GM12878 (cell line): ENCODE measurements around the gene DDC. TPM values are rescaled to one million over a fixed set of nuclear protein-coding genes. Genes with fewer than 3 reads are reported as not detected.

Source experiments
- ATAC-seq: fragments of 200-7000 bp; cut with Tn5 transposase; 3 replicates; pipeline ENCODE4 v1.9.1; 2020; ENCODE audit warnings: mild to moderate bottlenecking, moderate library complexity
- BruUV-seq: library from RNA; stranded (reverse); fragments of 400-500 nt; replicated peaks from 2 replicates; lab custom pipeline; 2021; lab: Mats Ljungman, UMichigan
- CTCF ChIA-PET: fragments of 300-600 bp; sonication (Branson Sonifier 250); formaldehyde crosslinking; extraction: SDS; loops from one replicate; lab custom pipeline; 2021; ENCODE audit warnings: inconsistent platforms; lab: Yijun Ruan, JAX
- POLR2A ChIA-PET: fragments of 350-600 bp; formaldehyde crosslinking; extraction: SDS; loops from one replicate; lab custom pipeline; 2021; ENCODE audit warnings: inconsistent platforms; lab: Charles Lee
- RAD21 ChIA-PET: fragments of 300-600 bp; sonication (Branson Sonifier 250); formaldehyde crosslinking; loops from one replicate; lab custom pipeline; 2023; ENCODE audit warnings: antibody characterized with exemption; ENCODE audit not compliant: unreplicated experiment; lab: Charles Lee
- SMC1A ChIA-PET: fragments of 300-600 bp; sonication (Branson Sonifier 250); formaldehyde crosslinking; loops from one replicate; lab custom pipeline; 2023; ENCODE audit not compliant: unreplicated experiment, uncharacterized antibody; lab: Charles Lee
- DNase-seq: peaks from one replicate; pipeline ENCODE4 v3.0.0-alpha.2; 2011; ENCODE audit warnings: low read depth, low spot score
- FAIRE-seq: peaks from 3 replicates; lab custom pipeline; 2011; peaks lifted over from hg19 to GRCh38; lab: Jason Lieb, UNC
- H2AFZ ChIP-seq: 2 replicates; pipeline ENCODE4 v1.6.0; 2011; ENCODE audit warnings: low read depth, low read length, control low read depth; ENCODE audit not compliant: control insufficient read depth
- H3K27ac ChIP-seq: 2 replicates; pipeline ENCODE4 v1.5.1; 2011; ENCODE audit warnings: control low read depth; ENCODE audit not compliant: control insufficient read depth, insufficient read depth
- H3K27me3 ChIP-seq, 2 experiments: replicated peaks in 1 of 2; 2 replicates each; pipeline versions ENCODE4 v1.6.0 to v1.6.1; 2011; ENCODE audit warnings: low read length in 1 of 2; ENCODE audit not compliant: control insufficient read depth in 2 of 2, insufficient read depth in 2 of 2
- H3K36me3 ChIP-seq, 2 experiments: 2 replicates each; pipeline ENCODE4 v1.5.1; 2011; ENCODE audit warnings: low read length in 1 of 2; ENCODE audit not compliant: control insufficient read depth in 2 of 2, insufficient read depth in 2 of 2
- H3K4me1 ChIP-seq: 2 replicates; pipeline ENCODE4 v1.6.1; 2011; ENCODE audit warnings: mild to moderate bottlenecking, low read length, moderate library complexity, mixed read lengths; ENCODE audit not compliant: control insufficient read depth, insufficient read depth
- H3K4me2 ChIP-seq: 2 replicates; pipeline ENCODE4 v1.6.0; 2011; ENCODE audit warnings: control low read depth; ENCODE audit not compliant: control insufficient read depth, insufficient read depth
- H3K4me3 ChIP-seq: fragments of 200-600 bp; sonication (generic); 2 replicates; pipeline ENCODE4 v1.5.1; 2016
- H3K79me2 ChIP-seq: 2 replicates; pipeline ENCODE4 v1.6.0; 2011; ENCODE audit warnings: low read length; ENCODE audit not compliant: control insufficient read depth, insufficient read depth
- H3K9ac ChIP-seq: 2 replicates; pipeline ENCODE4 v1.8.0; 2011; ENCODE audit warnings: low read length, control low read depth, mixed read lengths; ENCODE audit not compliant: control insufficient read depth, insufficient read depth
- H3K9me3 ChIP-seq: replicated peaks from 3 replicates; pipeline ENCODE4 v1.5.1; 2011; ENCODE audit warnings: mild to moderate bottlenecking, low read length; ENCODE audit not compliant: control insufficient read depth, insufficient read depth
- H4K20me1 ChIP-seq: 2 replicates; pipeline ENCODE4 v1.6.0; 2011; ENCODE audit not compliant: control insufficient read depth, insufficient read depth
- ASH2L ChIP-seq: fragments of 300-600, 200-600 bp; sonication (generic); IDR thresholded peaks from 2 replicates; pipeline ENCODE4 v1.6.1; 2017; ENCODE audit warnings: low read depth, mild to moderate bottlenecking, borderline replicate concordance
- CEBPZ ChIP-seq: fragments of 150-350 bp; IDR thresholded peaks from 2 replicates; pipeline ENCODE4 v1.6.1; 2016; ENCODE audit warnings: low read depth, low read length
- E4F1 ChIP-seq: fragments of 450-650 bp; IDR thresholded peaks from 2 replicates; pipeline ENCODE4 v1.6.1; 2018; ENCODE audit warnings: borderline replicate concordance, mild to moderate bottlenecking; ENCODE audit not compliant: partially characterized antibody
- ELK1 ChIP-seq: IDR thresholded peaks from 2 replicates; pipeline ENCODE4 v1.6.1; 2012; ENCODE audit warnings: low read depth, low read length, improper control_type of control experiment
- FOXM1 ChIP-seq: IDR thresholded peaks from 2 replicates; pipeline ENCODE4 v1.6.1; 2012; ENCODE audit warnings: low read depth, mild to moderate bottlenecking, inconsistent platforms, low read length, moderate library complexity
- HSF1 ChIP-seq: fragments of 150-350 bp; IDR thresholded peaks from 2 replicates; pipeline ENCODE4 v1.6.1; 2014; ENCODE audit warnings: mild to moderate bottlenecking, low read depth, low read length
- MTA2 ChIP-seq: fragments of 450-650 bp; IDR thresholded peaks from 2 replicates; pipeline ENCODE4 v1.6.1; 2016; ENCODE audit warnings: low read depth, mild to moderate bottlenecking, moderate library complexity
- RB1 ChIP-seq: fragments of 450-650 bp; formaldehyde crosslinking; IDR thresholded peaks from 2 replicates; pipeline ENCODE4 v1.6.1; 2017; ENCODE audit warnings: mild to moderate bottlenecking, borderline replicate concordance
- RBBP5 ChIP-seq: fragments of 200-600 bp; sonication (generic); conservative IDR thresholded peaks from 2 replicates; pipeline ENCODE4 v1.6.1; 2016
- ZBTB40 ChIP-seq: fragments of 450-650 bp; IDR thresholded peaks from 2 replicates; pipeline ENCODE4 v1.6.1; 2016; ENCODE audit warnings: mild to moderate bottlenecking, moderate library complexity, borderline replicate concordance
- ZSCAN29 ChIP-seq: fragments of 450-650 bp; IDR thresholded peaks from 2 replicates; pipeline ENCODE4 v1.6.1; 2017; ENCODE audit warnings: mild to moderate bottlenecking, moderate library complexity
- WGBS: methylation state at CpG from one replicate; pipeline ENCODE4 v1.1.6; 2016; ENCODE audit warnings: low lambda C conversion rate; ENCODE audit not compliant: insufficient replicate concordance, insufficient coverage; ENCODE audit errors: missing lambda C conversion rate; 5-methylcytosine and 5-hydroxymethylcytosine counted together
- in situ Hi-C: fragments of 300-500 bp; cut with MboI; formaldehyde crosslinking; loops from 9 replicates; pipeline ENCODE4 v1.14.3; 2018; ENCODE audit warnings: mixed read lengths
- intact Hi-C: fragments of 100-400 bp; cut with micrococcal nuclease; formaldehyde crosslinking; loops from one replicate; pipeline ENCODE4 v1.14.2; 2022; ENCODE audit not compliant: unreplicated experiment
- polyA plus RNA-seq, 11 experiments: library from polyadenylated mRNA; depleted of rRNA in 4 of 11; unstranded in 6 of 11; stranded (reverse) in 5 of 11; fragments of >200 nt; fragmentation: Nextera tagmentation in 4 of 11; fragmentation: Illumina TruSeq in 1 of 11; extraction: Ambion mirVana in 4 of 11; extraction: Trizol in 1 of 11; gene quantifications; 1 replicate in 1 of 11; 2 replicates in 10 of 11; pipeline versions ENCODE4 v1.2.1 to v1.2.3, GENCODE V29; 2011 to 2016; ENCODE audit warnings: inconsistent platforms in 2 of 11, missing spikeins in 2 of 11, low read depth in 1 of 11
- total RNA-seq, 4 experiments: library from RNA; depleted of rRNA in 3 of 4; stranded (reverse); fragments of >200 nt in 3 of 4; fragmentation: Illumina TruSeq in 1 of 4; extraction: Trizol in 1 of 4; gene quantifications; 2 replicates each; pipeline versions ENCODE4 v1.2.1 to v1.2.3, GENCODE V29; 2013 to 2021

Gene DDC
- total and polyA plus RNA-seq, 10 of the 15 experiments (the other 5 are each of a cell fraction or from before 2014, with no cell fraction given) = not detected

- H3K4me1 ChIP-seq = no peaks in the 10 kb centered on the region
- WGBS = 31% methylated on average over 9 of the region's 9 CpGs
- DNase-seq (no peak), ATAC-seq (no peak), FAIRE-seq (no peak)
- RAD21 ChIA-PET = no interaction called here
- no TSS peak for BruUV-seq
- SMC1A ChIA-PET = no interaction called here
- H3K36me3 ChIP-seq = no peaks in the 10 kb centered on the region
- CTCF ChIA-PET = interaction anchor here (0.7 kb wide), 1 partner anchor 88 kb away, joined by 3 read pairs; no protein-coding TSS in a partner anchor
- peaks cover 0 to 2% of the 10 kb centered on the region in 2 experiments; a peak in 1 of 4 replicates for H3K27me3 ChIP-seq
- intact Hi-C loops = no loop called here
- no peaks in the 10 kb centered on the region for H3K9me3 ChIP-seq
- H4K20me1 ChIP-seq = no peaks in the 10 kb centered on the region
- H3K9ac ChIP-seq = no peak overlapping the region
- no peak overlapping the region for H3K27ac ChIP-seq
- POLR2A ChIA-PET = no interaction called here
- no peak overlapping the region for H3K4me3 ChIP-seq
- in situ Hi-C loops = no loop called here
- no peaks in the 10 kb centered on the region for H3K79me2 ChIP-seq
- no peak overlapping the region for H3K4me2 ChIP-seq
- H2AFZ ChIP-seq = no peak overlapping the region
- TF ChIP-seq HSF1 (no peak), FOXM1 (no peak), ASH2L (no peak), ELK1 (no peak), ZSCAN29 (no peak), RB1 (no peak), RBBP5 (no peak), E4F1 (no peak), ZBTB40 (no peak), CEBPZ (no peak), MTA2 (no peak)
Observed at GRCh38 chr7:50555594-50556140, 9.5 kb downstream of the DDC start.
